GM08714 (cell line): ENCODE results near the gene PFKL.
"Not testable (repeated sequence)": the region's sequence is repeated elsewhere in the genome, so short reads cannot be mapped to it uniquely, and the experiment has no call there.

ENCODE experiments used
- H3K4me3 ChIP-seq: fragments of 200-500 bp; sonication (Bioruptor generic); 2 replicates; pipeline ENCODE4 v1.5.1; 2014; ENCODE audit warnings: mild to moderate bottlenecking, low read length, inconsistent platforms
- ZNF274 ChIP-seq: IDR thresholded peaks from 2 replicates; pipeline ENCODE4 v1.6.1; 2012; ENCODE audit warnings: mild to moderate bottlenecking, low read depth, low read length

PFKL gene

GRCh38 chr21:44331209-44331608 is 31.4 kb downstream of the PFKL start:
- no peak for TF ChIP-seq ZNF274
- no peak overlapping the region for H3K4me3 ChIP-seq

- no peak for TF ChIP-seq ZNF274
- H3K4me3 ChIP-seq = no peak overlapping the region
Observed at GRCh38 chr21:44331650-44332307, 31.9 kb downstream of the PFKL start.

- TF ChIP-seq ZNF274 = no peak
- H3K4me3 ChIP-seq = no peak overlapping the region
Observed at GRCh38 chr21:44332383-44332782, 32.5 kb downstream of the PFKL start.

GRCh38 chr21:44332965-44333364 is 33.1 kb downstream of the PFKL start:
- H3K4me3 ChIP-seq = no peak overlapping the region
- TF ChIP-seq ZNF274 = no peak

- no peak for TF ChIP-seq ZNF274
- H3K4me3 ChIP-seq = no peak overlapping the region
Observed at GRCh38 chr21:44333509-44334328, 33.9 kb downstream of the PFKL start.

- no peak overlapping the region for H3K4me3 ChIP-seq
- TF ChIP-seq ZNF274 = no peak
Observed at GRCh38 chr21:44334329-44335030, 34.6 kb downstream of the PFKL start.

GRCh38 chr21:44335266-44336059 is 35.6 kb downstream of the PFKL start:
- no peak for TF ChIP-seq ZNF274
- H3K4me3 ChIP-seq = no peak overlapping the region

GRCh38 chr21:44337449-44337848 is 37.6 kb downstream of the PFKL start:
- TF ChIP-seq ZNF274 = no peak
- no peak overlapping the region for H3K4me3 ChIP-seq

- no peak for TF ChIP-seq ZNF274
Observed at GRCh38 chr21:44337941-44338895, 38.4 kb downstream of the PFKL start.

GRCh38 chr21:44338971-44339910 is 39.4 kb downstream of the PFKL start, which contains the start of gene CFAP410:
Gene CFAP410 (minus strand): TSS chr21:44339390. CDS start chr21:44339194, 196 bp downstream.
- H3K4me3 ChIP-seq = peak within 1 kb of the TSS; percentile 95
- TF ChIP-seq ZNF274 = no peak

More at GRCh38 chr21:44337941-44338895, 38.4 kb downstream of the PFKL start:
- peak overlapping the region; percentile 40; the same call in 1 of the 2 replicates for H3K4me3 ChIP-seq

- H3K4me3 ChIP-seq = not testable (repeated sequence)
Observed at GRCh38 chr21:44341726-44342458, 42.0 kb downstream of the PFKL start.

GRCh38 chr21:44342981-44343380 is 43.1 kb downstream of the PFKL start:
- H3K4me3 ChIP-seq = not testable (repeated sequence)
